B cell (primary cell): ENCODE measurements around the gene BTBD17. TPM values are rescaled to one million over a fixed set of nuclear protein-coding genes. Genes with fewer than 3 reads are reported as not detected.

Source experiments
- ATAC-seq: fragments of 200-7000 bp; cut with Tn5 transposase; one replicate; pipeline ENCODE4 v1.10.0; 2021; ENCODE audit warnings: low read depth, mild to moderate bottlenecking, moderate number of reproducible peaks, moderate library complexity
- CTCF ChIA-PET: fragments of 350-600 bp; sonication (Branson Sonifier 250); formaldehyde crosslinking; loops from one replicate; lab custom pipeline; 2021; ENCODE audit warnings: antibody characterized with exemption, inconsistent platforms; lab: Charles Lee
- POLR2A ChIA-PET: fragments of 350-600 bp; sonication (Branson Sonifier 250); formaldehyde crosslinking; loops from one replicate; lab custom pipeline; 2021; ENCODE audit warnings: antibody characterized with exemption; lab: Charles Lee
- DNase-seq: peaks from one replicate; pipeline ENCODE4 v3.0.0; 2013
- H2AFZ ChIP-seq: 2 replicates; pipeline ENCODE4 v1.6.1; 2012; ENCODE audit warnings: mild to moderate bottlenecking, low read depth, low read length; ENCODE audit not compliant: insufficient read depth, poor library complexity, severe bottlenecking
- H3K27ac ChIP-seq, 2 donors: 1 replicate in 1 of 2; 2 replicates in 1 of 2; pipeline ENCODE4 v1.5.1; 2012 to 2013; ENCODE audit warnings: low read length in 2 of 2, mild to moderate bottlenecking in 2 of 2, moderate library complexity in 1 of 2
- H3K27me3 ChIP-seq, 4 experiments: fragments of 200-600 bp in 1 of 4; sonication (generic) in 1 of 4; replicated peaks in 1 of 4; 1 replicate in 2 of 4; 2 replicates in 2 of 4; pipeline versions ENCODE4 v1.6.1 to v1.7.0; 2013 to 2016; ENCODE audit warnings: low read length in 3 of 4, mild to moderate bottlenecking in 2 of 4, mixed read lengths in 1 of 4, moderate library complexity in 1 of 4; ENCODE audit not compliant: insufficient read depth in 4 of 4, control insufficient read depth in 3 of 4; ENCODE audit errors: control extremely low read depth in 1 of 4
- H3K36me3 ChIP-seq, 2 experiments: replicated peaks in 1 of 2; 1 replicate in 1 of 2; 2 replicates in 1 of 2; pipeline versions ENCODE4 v1.6.1 to v1.7.1; 2013; ENCODE audit warnings: low read length in 1 of 2; ENCODE audit not compliant: insufficient read depth in 2 of 2, control insufficient read depth in 1 of 2; ENCODE audit errors: control extremely low read depth in 1 of 2, extremely low read depth in 1 of 2
- H3K4me1 ChIP-seq, 2 donors: fragments of 200-600 bp in 1 of 2; sonication (generic) in 1 of 2; 1 replicate in 1 of 2; 2 replicates in 1 of 2; pipeline versions ENCODE4 v1.5.1 to v1.6.1; 2013 to 2017; ENCODE audit warnings: low read length in 2 of 2; ENCODE audit not compliant: control insufficient read depth in 2 of 2, insufficient read depth in 2 of 2
- H3K4me2 ChIP-seq: replicated peaks from 2 replicates; pipeline ENCODE3; 2012; ENCODE audit warnings: mild to moderate bottlenecking, low read depth, low read length; ENCODE audit not compliant: poor library complexity, severe bottlenecking
- H3K4me3 ChIP-seq, 5 experiments: fragments of 200-600 bp in 1 of 5; sonication (generic) in 1 of 5; 1 replicate in 3 of 5; 2 replicates in 2 of 5; pipeline versions ENCODE4 v1.5.1 to v1.7.0; 2011 to 2016; ENCODE audit warnings: low read length in 4 of 5, mild to moderate bottlenecking in 4 of 5, low read depth in 2 of 5, control low read depth in 1 of 5, moderate library complexity in 1 of 5; ENCODE audit not compliant: insufficient read depth in 1 of 5; ENCODE audit errors: control extremely low read depth in 1 of 5, extremely low read depth in 1 of 5
- H3K79me2 ChIP-seq: fragments of 200-600 bp; sonication (generic); one replicate; pipeline ENCODE4 v1.6.0; 2016; ENCODE audit warnings: low read length; ENCODE audit not compliant: control insufficient read depth, insufficient read depth
- H3K9ac ChIP-seq: fragments of 200-600 bp; sonication (generic); 2 replicates; pipeline ENCODE4 v1.6.1; 2017; ENCODE audit warnings: mild to moderate bottlenecking, low read length, moderate library complexity
- H3K9me3 ChIP-seq, 3 donors: one replicate each; pipeline versions ENCODE4 v1.6.1 to v1.7.1; 2013; ENCODE audit warnings: low read length in 2 of 3; ENCODE audit not compliant: control insufficient read depth in 2 of 3, insufficient read depth in 1 of 3; ENCODE audit errors: control extremely low read depth in 1 of 3
- H4K20me1 ChIP-seq: 2 replicates; pipeline ENCODE4 v1.6.0; 2012; ENCODE audit warnings: mild to moderate bottlenecking, low read length; ENCODE audit not compliant: insufficient read depth, control insufficient read depth, poor library complexity, severe bottlenecking
- H3K27ac Mint-ChIP-seq: one replicate; pipeline ENCODE4 v1.8.0; 2021; ENCODE audit warnings: mixed read lengths
- H3K27me3 Mint-ChIP-seq: one replicate; pipeline ENCODE4 v1.8.0; 2021; ENCODE audit warnings: mixed read lengths
- H3K4me1 Mint-ChIP-seq: one replicate; pipeline ENCODE4 v1.8.0; 2021; ENCODE audit warnings: mixed read lengths
- H3K4me3 Mint-ChIP-seq: one replicate; pipeline ENCODE4 v1.8.0; 2021; ENCODE audit warnings: mixed read lengths
- H3K9me3 Mint-ChIP-seq: one replicate; pipeline ENCODE4 v1.8.0; 2022; ENCODE audit warnings: mixed read lengths; ENCODE audit not compliant: insufficient read depth
- CTCF ChIP-seq: fragments of 200-600 bp; IDR thresholded peaks from one replicate; pipeline ENCODE4 v1.8.0; 2022; ENCODE audit warnings: antibody characterized with exemption, mild to moderate bottlenecking
- EZH2 ChIP-seq: IDR thresholded peaks from 2 replicates; pipeline ENCODE4 v1.6.1; 2012; ENCODE audit warnings: borderline replicate concordance, low read depth, mild to moderate bottlenecking, moderate library complexity, low read length; ENCODE audit not compliant: insufficient read depth, poor library complexity, severe bottlenecking
- WGBS: methylation state at CpG from one replicate; pipeline ENCODE4 v1.1.5; 2013; ENCODE audit warnings: missing lambda C conversion rate; ENCODE audit not compliant: insufficient coverage; 5-methylcytosine and 5-hydroxymethylcytosine counted together
- intact Hi-C: fragments of 100-400 bp; cut with micrococcal nuclease; formaldehyde crosslinking; loops from one replicate; pipeline ENCODE4 v1.10.0; 2022
- polyA plus RNA-seq: library from polyadenylated mRNA; depleted of rRNA; stranded (reverse); fragments of >200 nt; gene quantifications from 2 replicates; pipeline ENCODE4 v1.2.3, GENCODE V29; 2012
- total RNA-seq, 2 donors: library from RNA; stranded (reverse); fragments of 120-200 nt in 1 of 2; gene quantifications; 1 replicate in 1 of 2; 2 replicates in 1 of 2; pipeline versions ENCODE4 v1.2.3 to v1.2.4, GENCODE V29; 2013 to 2022

The BTBD17 gene
- total and polyA plus RNA-seq, 2 donors (not counting 1 experiment from before 2014, with no cell fraction given) = not detected

- intact Hi-C loops = no loop called here
- no peaks in the 10 kb centered on the region for H3K9me3 Mint-ChIP-seq
- DNase-seq = no peak
- H3K27ac ChIP-seq = no peak overlapping the region
- H4K20me1 ChIP-seq = no peaks in the 10 kb centered on the region
- H2AFZ ChIP-seq = no peak overlapping the region
- H3K36me3 ChIP-seq = no peaks in the 10 kb centered on the region
- no peaks in the 10 kb centered on the region for H3K9me3 ChIP-seq
- ATAC-seq = no peak
- H3K4me1 ChIP-seq = peaks cover 0 to 7% of the 10 kb centered on the region in 2 donors
- POLR2A ChIA-PET = no interaction called here
- H3K27me3 Mint-ChIP-seq = peaks cover 47% of the 10 kb centered on the region
- H3K79me2 ChIP-seq = no peaks in the 10 kb centered on the region
- no peak overlapping the region for H3K9ac ChIP-seq
- no peak for TF ChIP-seq EZH2
- TF ChIP-seq CTCF = no peak
- peaks cover 0 to 65% (median 17%) of the 10 kb centered on the region in 4 experiments for H3K27me3 ChIP-seq
- CTCF ChIA-PET = no interaction called here
- peaks cover 5% of the 10 kb centered on the region for H3K4me1 Mint-ChIP-seq
- 97% methylated on average over 8 of the region's 8 CpGs for WGBS
- no peak overlapping the region for H3K4me3 ChIP-seq
- H3K27ac Mint-ChIP-seq = no peak overlapping the region
- H3K4me3 Mint-ChIP-seq = no peak overlapping the region
- H3K4me2 ChIP-seq = no peak overlapping the region
Measured at GRCh38 chr17:74355065-74355464, 6.6 kb downstream of the BTBD17 start.

- no peak for ATAC-seq
Measured at GRCh38 chr17:74354561-74354960, 7.1 kb downstream of the BTBD17 start.

More at GRCh38 chr17:74354561-74354960, 7.1 kb downstream of the BTBD17 start:
- H3K4me3 ChIP-seq = no peak overlapping the region
- H3K9ac ChIP-seq = no peak overlapping the region
- Mint-ChIP-seq H3K9me3 (no peaks in the 10 kb centered on the region), H3K27me3 (peaks cover 50% of the 10 kb centered on the region), H3K4me1 (peaks cover 5% of the 10 kb centered on the region), H3K27ac (no peak overlapping the region), H3K4me3 (no peak overlapping the region)
- 68% methylated on average over 4 of the region's 10 CpGs for WGBS
- no peak overlapping the region for H3K4me2 ChIP-seq
- H3K27ac ChIP-seq = no peak overlapping the region
- no peaks in the 10 kb centered on the region for H3K9me3 ChIP-seq
- H3K79me2 ChIP-seq = no peaks in the 10 kb centered on the region
- TF ChIP-seq CTCF = no peak
- TF ChIP-seq EZH2 = no peak
- peaks cover 0 to 7% of the 10 kb centered on the region in 2 donors for H3K4me1 ChIP-seq
- no peaks in the 10 kb centered on the region for H3K36me3 ChIP-seq
- POLR2A ChIA-PET = no interaction called here
- intact Hi-C loops = no loop called here
- H2AFZ ChIP-seq = no peak overlapping the region
- CTCF ChIA-PET = no interaction called here
- no peaks in the 10 kb centered on the region for H4K20me1 ChIP-seq
- H3K27me3 ChIP-seq = peaks cover 0 to 60% (median 17%) of the 10 kb centered on the region in 4 experiments
- DNase-seq = no peak
